ENCODE results near the gene MRPL2. TPM values are rescaled to one million over a fixed set of nuclear protein-coding genes. Genes with fewer than 3 reads are reported as not detected.

Gene MRPL2
- polyA plus RNA-seq, 1 donor from 2014 or later = 22.5 TPM

DNA sequence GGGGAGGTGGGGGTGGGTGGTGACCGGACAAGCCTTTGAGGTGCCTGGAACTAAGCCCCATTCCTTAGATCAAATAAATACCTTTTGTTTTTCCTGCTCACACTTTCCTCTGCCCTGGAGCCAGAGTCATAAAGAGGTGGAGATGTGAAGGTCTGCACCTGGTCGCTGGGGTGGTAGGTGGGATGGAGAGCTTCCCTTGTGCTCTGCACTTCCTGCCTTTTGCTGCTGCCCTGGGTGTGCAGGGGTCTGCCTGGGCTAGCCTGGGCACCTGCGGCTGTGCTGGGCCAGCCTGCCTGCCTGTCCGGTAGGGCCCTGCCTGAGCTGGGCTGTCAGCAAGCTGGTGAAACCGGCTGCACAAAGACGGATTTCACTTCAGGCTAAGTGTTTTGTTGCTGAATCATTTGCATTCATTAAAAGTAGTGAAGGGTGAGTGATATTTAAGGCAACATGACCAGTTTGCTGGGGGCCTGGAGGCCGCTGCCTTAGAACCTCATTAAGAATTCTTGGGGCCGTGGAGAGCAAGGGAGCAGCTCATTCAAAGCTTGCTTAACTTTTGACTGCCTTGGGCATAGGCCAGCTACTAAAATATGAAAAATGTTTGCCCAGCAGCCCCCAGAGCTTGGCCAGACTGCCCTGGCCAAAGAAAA lies 37.3 kb upstream of the MRPL2 start:
- H3K27ac ChIP-seq (ENCODE audit: low read length) = no peak overlapping the region
- no peaks in the 10 kb centered on the region for H3K9me2 ChIP-seq (ENCODE audit: insufficient read depth, low read length)
- H3K9ac ChIP-seq (ENCODE audit: low read length) = no peak overlapping the region
- no peak overlapping the region for H2AFZ ChIP-seq (ENCODE audit: low read depth, low read length)
- no peaks in the 10 kb centered on the region for H3K27me3 ChIP-seq (ENCODE audit: insufficient read depth, low read depth, low read length)
- TF ChIP-seq REST (IDR thresholded peaks at IDR 0.05; ENCODE audit: borderline replicate concordance) (no peak), POLR2AphosphoS5 (IDR thresholded peaks at IDR 0.05) (no peak), TAF1 (IDR thresholded peaks at IDR 0.05; ENCODE audit: low read depth) (no peak), RAD21 (conservative IDR thresholded peaks at IDR 0.05) (no peak), SMC3 (conservative IDR thresholded peaks at IDR 0.05; ENCODE audit: poor library complexity) (no peak), EP300 (conservative IDR thresholded peaks at IDR 0.05; ENCODE audit: poor library complexity, severe bottlenecking) (no peak), EZH2 (IDR thresholded peaks at IDR 0.05; ENCODE audit: borderline replicate concordance, insufficient read depth, low read length, poor library complexity, severe bottlenecking) (no peak), MXI1 (conservative IDR thresholded peaks at IDR 0.05; ENCODE audit: poor library complexity, severe bottlenecking) (no peak)
- TF ChIP-seq, protein P1, sequence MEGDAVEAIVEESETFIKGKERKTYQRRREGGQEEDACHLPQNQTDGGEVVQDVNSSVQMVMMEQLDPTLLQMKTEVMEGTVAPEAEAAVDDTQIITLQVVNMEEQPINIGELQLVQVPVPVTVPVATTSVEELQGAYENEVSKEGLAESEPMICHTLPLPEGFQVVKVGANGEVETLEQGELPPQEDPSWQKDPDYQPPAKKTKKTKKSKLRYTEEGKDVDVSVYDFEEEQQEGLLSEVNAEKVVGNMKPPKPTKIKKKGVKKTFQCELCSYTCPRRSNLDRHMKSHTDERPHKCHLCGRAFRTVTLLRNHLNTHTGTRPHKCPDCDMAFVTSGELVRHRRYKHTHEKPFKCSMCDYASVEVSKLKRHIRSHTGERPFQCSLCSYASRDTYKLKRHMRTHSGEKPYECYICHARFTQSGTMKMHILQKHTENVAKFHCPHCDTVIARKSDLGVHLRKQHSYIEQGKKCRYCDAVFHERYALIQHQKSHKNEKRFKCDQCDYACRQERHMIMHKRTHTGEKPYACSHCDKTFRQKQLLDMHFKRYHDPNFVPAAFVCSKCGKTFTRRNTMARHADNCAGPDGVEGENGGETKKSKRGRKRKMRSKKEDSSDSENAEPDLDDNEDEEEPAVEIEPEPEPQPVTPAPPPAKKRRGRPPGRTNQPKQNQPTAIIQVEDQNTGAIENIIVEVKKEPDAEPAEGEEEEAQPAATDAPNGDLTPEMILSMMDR (IDR thresholded peaks at IDR 0.05; ENCODE audit: poor library complexity, severe bottlenecking) = no peak
- H3K36me3 ChIP-seq (ENCODE audit: insufficient read depth, low read length) = no peaks in the 10 kb centered on the region
- H3K4me3 ChIP-seq (ENCODE audit: low read length) = no peak overlapping the region
- no peaks in the 10 kb centered on the region for H4K20me1 ChIP-seq (ENCODE audit: insufficient read depth)
- peaks cover 10% of the 10 kb centered on the region for H3K79me2 ChIP-seq (replicated peaks; ENCODE audit: insufficient read depth, low read length)
- no peak overlapping the region for H3K4me2 ChIP-seq (ENCODE audit: low read length)
- no peaks in the 10 kb centered on the region for H3F3A ChIP-seq (ENCODE audit: insufficient read depth, low read length, poor library complexity, severe bottlenecking)
- no peaks in the 10 kb centered on the region for H3K9me3 ChIP-seq (ENCODE audit: low read length)

DNA sequence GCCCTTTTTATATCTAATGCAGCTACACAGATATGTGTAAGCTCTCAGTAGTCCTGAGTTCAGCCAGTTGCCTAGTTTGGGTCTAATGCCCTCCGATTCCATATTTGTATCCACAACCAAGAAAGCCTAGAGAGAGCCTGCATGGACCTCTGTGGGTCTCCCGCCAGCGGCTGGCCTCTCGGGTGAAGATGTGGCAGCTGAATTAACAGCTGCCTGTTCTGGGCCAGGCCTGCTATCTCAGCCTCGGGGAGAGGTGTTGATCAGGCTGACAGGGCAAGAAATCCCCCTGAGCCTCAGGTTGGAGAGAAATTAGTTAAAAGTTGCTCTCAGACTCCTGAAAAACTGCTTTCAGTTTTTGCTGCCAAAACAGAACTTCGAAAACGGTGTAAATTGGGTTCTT lies 36.7 kb upstream of the MRPL2 start:
- Histone ChIP-seq H3K9me2 (ENCODE audit: insufficient read depth, low read length) (no peaks in the 10 kb centered on the region), H3K27ac (ENCODE audit: low read length) (no peak overlapping the region), H2AFZ (ENCODE audit: low read depth, low read length) (no peak overlapping the region), H3F3A (ENCODE audit: insufficient read depth, low read length, poor library complexity, severe bottlenecking) (no peaks in the 10 kb centered on the region), H3K9me3 (ENCODE audit: low read length) (no peaks in the 10 kb centered on the region), H3K9ac (ENCODE audit: low read length) (no peak overlapping the region), H3K36me3 (ENCODE audit: insufficient read depth, low read length) (no peaks in the 10 kb centered on the region), H3K27me3 (ENCODE audit: insufficient read depth, low read depth, low read length) (no peaks in the 10 kb centered on the region), H3K79me2 (replicated peaks; ENCODE audit: insufficient read depth, low read length) (peaks cover 10% of the 10 kb centered on the region), H3K4me3 (ENCODE audit: low read length) (no peak overlapping the region), H3K4me2 (ENCODE audit: low read length) (no peak overlapping the region), H4K20me1 (ENCODE audit: insufficient read depth) (no peaks in the 10 kb centered on the region)
- no peak for TF ChIP-seq EP300 (conservative IDR thresholded peaks at IDR 0.05; ENCODE audit: poor library complexity, severe bottlenecking)
- no peak for TF ChIP-seq TAF1 (IDR thresholded peaks at IDR 0.05; ENCODE audit: low read depth)
- TF ChIP-seq SMC3 (conservative IDR thresholded peaks at IDR 0.05; ENCODE audit: poor library complexity) = no peak
- TF ChIP-seq, protein P1 (IDR thresholded peaks at IDR 0.05; ENCODE audit: poor library complexity, severe bottlenecking) = no peak
- TF ChIP-seq EZH2 (IDR thresholded peaks at IDR 0.05; ENCODE audit: borderline replicate concordance, insufficient read depth, low read length, poor library complexity, severe bottlenecking) = no peak
